WI38 (cell line): ENCODE results near the gene MYNN.

Source experiments
- H3K4me3 ChIP-seq: 2 replicates; pipeline ENCODE4 v1.5.1; 2011; ENCODE audit warnings: low read depth, mild to moderate bottlenecking, control low read depth, low read length
- CTCF ChIP-seq: IDR thresholded peaks from 2 replicates; pipeline ENCODE4 v1.5.1; 2012; ENCODE audit warnings: low read depth, mild to moderate bottlenecking, control low read depth, low read length

The MYNN gene

GRCh38 chr3:169835533-169835932 lies 62.3 kb downstream of the MYNN start:
- no peak for TF ChIP-seq CTCF
- H3K4me3 ChIP-seq = no peak overlapping the region

GRCh38 chr3:169836078-169836941 lies 63.1 kb downstream of the MYNN start:
- no peak overlapping the region for H3K4me3 ChIP-seq
- TF ChIP-seq CTCF = no peak

- no peak for TF ChIP-seq CTCF
- no peak overlapping the region for H3K4me3 ChIP-seq
These were observed 63.7 kb downstream of the MYNN start for GRCh38 chr3:169836942-169837275.

- no peak for TF ChIP-seq CTCF
These were observed 65.4 kb downstream of the MYNN start for GRCh38 chr3:169838511-169839030.

More at GRCh38 chr3:169838511-169839030, 65.4 kb downstream of the MYNN start:
- H3K4me3 ChIP-seq = no peak overlapping the region
